A549 treated with AZD9567 at 1 μM for 4 hours (cell line): ENCODE measurements around the gene ZNF620. TPM values are rescaled to one million over a fixed set of nuclear protein-coding genes. Genes with fewer than 3 reads are reported as not detected.

Experiments
- total RNA-seq: library from RNA; stranded (reverse); fragments of 200-300 nt; extraction: Qiagen RNA extraction; gene quantifications from 5 replicates; pipeline ENCODE4 v1.2.3, GENCODE V29; 2022; ENCODE audit not compliant: insufficient read depth

ZNF620 gene
- total RNA-seq, result 1.6 to 3.6 TPM (median 1.8 TPM) in 5 replicates

GRCh38 chr3:40505599-40506462 lies at the start of gene ZNF620:
TSS of gene ZNF620 (plus strand) at chr3:40506039. CDS start at chr3:40506353, 314 bp downstream.

DNA sequence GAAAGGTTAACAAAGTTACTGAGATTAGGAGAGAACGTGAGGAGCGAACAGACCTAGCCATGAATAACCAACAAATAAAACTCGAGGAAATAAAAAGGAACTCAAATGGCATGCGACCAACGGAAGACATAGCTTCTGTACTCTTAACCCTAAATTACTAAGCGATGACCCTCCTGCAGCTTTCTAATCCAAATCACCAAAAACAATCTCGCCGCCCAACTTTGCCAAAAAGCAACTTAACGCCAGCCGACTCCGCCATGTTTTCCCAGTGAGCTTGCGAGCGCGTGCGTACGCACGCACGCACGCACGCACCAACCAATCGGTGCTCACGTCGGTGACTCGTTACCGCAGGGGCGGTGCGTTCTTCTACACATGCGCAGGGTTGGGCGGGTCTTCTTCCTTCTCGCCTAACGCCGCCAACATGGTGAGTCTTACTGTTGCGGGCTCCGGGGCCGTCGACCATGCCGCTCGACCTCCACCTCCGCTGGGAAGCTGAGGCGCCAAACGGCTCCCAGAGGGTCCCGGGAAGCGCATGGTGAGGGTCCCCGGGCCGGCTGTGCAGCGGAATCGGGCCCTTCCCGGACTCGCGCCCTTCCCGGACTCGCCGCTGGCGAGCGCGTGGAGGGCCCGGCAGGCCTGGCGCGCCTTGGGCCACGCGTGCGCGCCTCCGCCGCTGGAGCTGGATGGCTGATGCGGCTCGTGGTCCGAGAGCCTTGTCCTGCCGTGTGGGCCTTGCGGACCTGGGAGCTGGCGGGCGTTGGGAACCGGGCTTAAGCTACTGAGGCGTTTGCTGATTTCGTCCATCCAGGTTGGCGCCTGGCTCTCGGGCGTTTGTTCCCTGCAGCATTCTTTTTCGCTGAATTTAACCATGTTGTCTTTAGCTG lies 48.7 kb upstream of the ZNF620 start, which contains the start of gene RPL14:
TSS of gene RPL14 (plus strand) at position 400 of the 884 bp plus-strand sequence. CDS start at position 533, 133 bp downstream.

GRCh38 chr3:40476478-40477470 lies 29.1 kb upstream of the ZNF620 start, which contains the start of gene ZNF619:
TSS of gene ZNF619 (plus strand) at chr3:40477122. CDS start at chr3:40477980, 858 bp downstream.

GRCh38 chr3:40524568-40525285 lies 18.9 kb downstream of the ZNF620 start, which contains the start of gene ZNF621:
TSS of gene ZNF621 (plus strand) at chr3:40524960. CDS start at chr3:40525841, 881 bp downstream.

Other genes with a start within 250 kb of the ZNF620 start
- gene EIF1B, start 196.3 kb upstream of the ZNF620 start, total RNA-seq, result 39.4 to 62.3 TPM (median 60.3 TPM) in 5 replicates
- 0.08 TPM in 1 of 5 replicates, not detected in the others for gene ENTPD3, start 118.9 kb upstream of the ZNF620 start, total RNA-seq
- gene RPL14, start 48.7 kb upstream of the ZNF620 start, total RNA-seq, result 725 to 793 TPM (median 762 TPM) in 5 replicates
- gene ZNF619, start 28.9 kb upstream of the ZNF620 start, total RNA-seq, result 1.7 to 2.1 TPM (median 1.8 TPM) in 5 replicates
- gene ZNF621, start 18.9 kb downstream of the ZNF620 start, total RNA-seq, result 5.2 to 7.0 TPM (median 6.3 TPM) in 5 replicates